Stimulated activated naive CD8-positive, alpha-beta T cell treated with anti-CD3 and anti-CD28 coated beads, Interleukin-15, amount 100 ng/mL, for 72 hours (primary cell): Measurements from ENCODE around the gene EMC9.

Source experiments
- ATAC-seq: fragments of 150-1000 bp; cut with Tn5 transposase; 2 replicates; pipeline ENCODE4 v1.10.0; 2021; ENCODE audit warnings: mild to moderate bottlenecking, moderate library complexity
- DNase-seq, 2 donors: peaks; one replicate each; pipeline ENCODE4 v3.0.0; 2021 to 2022
- H3K27ac Mint-ChIP-seq, 2 donors: one replicate each; pipeline ENCODE4 v1.8.0; 2022; ENCODE audit warnings: mild to moderate bottlenecking in 2 of 2, mixed read lengths in 2 of 2, moderate library complexity in 2 of 2
- H3K27me3 Mint-ChIP-seq: one replicate; pipeline ENCODE4 v1.8.0; 2022; ENCODE audit warnings: mixed read lengths
- H3K4me1 Mint-ChIP-seq: one replicate; pipeline ENCODE4 v1.8.0; 2022; ENCODE audit warnings: mild to moderate bottlenecking, mixed read lengths
- H3K4me3 Mint-ChIP-seq, 2 donors: one replicate each; pipeline ENCODE4 v1.8.0; 2022; ENCODE audit warnings: mild to moderate bottlenecking in 2 of 2, mixed read lengths in 2 of 2, moderate library complexity in 1 of 2
- H3K9me3 Mint-ChIP-seq, 2 donors: one replicate each; pipeline ENCODE4 v1.8.0; 2022; ENCODE audit warnings: mixed read lengths in 2 of 2

Gene EMC9

GRCh38 chr14:24141097-24141880, at the start of gene EMC9:
EMC9 (minus strand) TSS chr14:24141591; CDS start chr14:24141304, 287 bp downstream.
- peak; percentile 98 to 100 for DNase-seq
- H3K4me1 Mint-ChIP-seq, result peaks cover 80% of the 10 kb centered on the region
- H3K9me3 Mint-ChIP-seq, result no peaks in the 10 kb centered on the region
- peak within 1 kb of the TSS; percentile 81 to 94 for H3K27ac Mint-ChIP-seq
- no peaks in the 10 kb centered on the region for H3K27me3 Mint-ChIP-seq
- peak within 1 kb of the TSS; percentile 96 for H3K4me3 Mint-ChIP-seq
- peak; percentile 89 for ATAC-seq

GRCh38 chr14:24190416-24190815, 49.0 kb upstream of the EMC9 start:
- Mint-ChIP-seq H3K4me1 (peaks cover 72% of the 10 kb centered on the region), H3K9me3 (no peaks in the 10 kb centered on the region), H3K4me3 (no peak overlapping the region), H3K27me3 (no peaks in the 10 kb centered on the region), H3K27ac (peak overlapping the region in 1 of 2 donors; percentile 79)
- ATAC-seq, result no peak
- DNase-seq, result no peak

GRCh38 chr14:24189460-24189859, 48.1 kb upstream of the EMC9 start:
- no peaks in the 10 kb centered on the region for H3K27me3 Mint-ChIP-seq

GRCh38 chr14:24189059-24189375, 47.6 kb upstream of the EMC9 start:
- Mint-ChIP-seq H3K27me3 (no peaks in the 10 kb centered on the region), H3K4me3 (peak overlapping the region; percentile 88 to 97), H3K9me3 (no peaks in the 10 kb centered on the region), H3K27ac (peak overlapping the region; percentile 45 to 93), H3K4me1 (peaks cover 64% of the 10 kb centered on the region)
- DNase-seq (no peak), ATAC-seq (no peak)

More at GRCh38 chr14:24189460-24189859, 48.1 kb upstream of the EMC9 start:
- Mint-ChIP-seq H3K9me3 (no peaks in the 10 kb centered on the region), H3K4me3 (peak overlapping the region in 1 of 2 donors; percentile 88), H3K27ac (peak overlapping the region in 1 of 2 donors; percentile 45), H3K4me1 (peaks cover 69% of the 10 kb centered on the region)
- DNase-seq, result no peak
- no peak for ATAC-seq

GRCh38 chr14:24188251-24189058, 47.1 kb upstream of the EMC9 start, which contains the start of gene IPO4:
IPO4 (minus strand) TSS chr14:24188816; CDS start chr14:24188787, 29 bp downstream.
- H3K4me3 Mint-ChIP-seq, result peak within 1 kb of the TSS; percentile 88 to 97
- ATAC-seq, result peak; percentile 97
- H3K27me3 Mint-ChIP-seq, result no peaks in the 10 kb centered on the region
- DNase-seq, result peak; percentile 90 to 95
- H3K4me1 Mint-ChIP-seq, result peaks cover 62% of the 10 kb centered on the region
- no peaks in the 10 kb centered on the region for H3K9me3 Mint-ChIP-seq
- peak within 1 kb of the TSS; percentile 45 to 93 for H3K27ac Mint-ChIP-seq

- Mint-ChIP-seq H3K27ac (peak overlapping the region in 1 of 2 donors; percentile 45), H3K9me3 (no peaks in the 10 kb centered on the region), H3K27me3 (no peaks in the 10 kb centered on the region), H3K4me1 (peaks cover 64% of the 10 kb centered on the region), H3K4me3 (peak overlapping the region; percentile 88 to 97)
- DNase-seq (no peak), ATAC-seq (no peak)
These were observed 46.1 kb upstream of the EMC9 start for GRCh38 chr14:24187539-24187915.

- H3K27ac Mint-ChIP-seq, result peak overlapping the region in 1 of 2 donors; percentile 65
- no peaks in the 10 kb centered on the region for H3K27me3 Mint-ChIP-seq
- ATAC-seq (no peak), DNase-seq (no peak)
- H3K4me1 Mint-ChIP-seq, result peaks cover 64% of the 10 kb centered on the region
- H3K9me3 Mint-ChIP-seq, result no peaks in the 10 kb centered on the region
- H3K4me3 Mint-ChIP-seq, result peak overlapping the region; percentile 68 to 97
These were observed 45.6 kb upstream of the EMC9 start for GRCh38 chr14:24186831-24187538.

GRCh38 chr14:24185741-24186140, 44.4 kb upstream of the EMC9 start:
- Mint-ChIP-seq H3K4me3 (no peak overlapping the region), H3K27me3 (no peaks in the 10 kb centered on the region), H3K4me1 (peaks cover 63% of the 10 kb centered on the region), H3K9me3 (no peaks in the 10 kb centered on the region), H3K27ac (peak overlapping the region in 1 of 2 donors; percentile 5)
- ATAC-seq (no peak), DNase-seq (no peak)

- no peak for DNase-seq
- Mint-ChIP-seq H3K27ac (peak overlapping the region in 1 of 2 donors; percentile 87), H3K27me3 (no peaks in the 10 kb centered on the region), H3K9me3 (no peaks in the 10 kb centered on the region), H3K4me3 (no peak overlapping the region), H3K4me1 (peaks cover 58% of the 10 kb centered on the region)
- no peak for ATAC-seq
These were observed 43.6 kb upstream of the EMC9 start for GRCh38 chr14:24185026-24185425.

GRCh38 chr14:24184104-24184970, 42.9 kb upstream of the EMC9 start:
- no peak for DNase-seq
- no peak for ATAC-seq
- H3K9me3 Mint-ChIP-seq, result no peaks in the 10 kb centered on the region
- peak overlapping the region in 1 of 2 donors; percentile 87 for H3K27ac Mint-ChIP-seq
- H3K4me3 Mint-ChIP-seq, result no peak overlapping the region
- H3K27me3 Mint-ChIP-seq, result no peaks in the 10 kb centered on the region
- peaks cover 55% of the 10 kb centered on the region for H3K4me1 Mint-ChIP-seq

GRCh38 chr14:24183014-24183481, 41.7 kb upstream of the EMC9 start:
- DNase-seq (no peak), ATAC-seq (no peak)
- Mint-ChIP-seq H3K4me3 (no peak overlapping the region), H3K9me3 (no peaks in the 10 kb centered on the region), H3K27me3 (no peaks in the 10 kb centered on the region), H3K4me1 (peaks cover 47% of the 10 kb centered on the region), H3K27ac (no peak overlapping the region)

GRCh38 chr14:24182110-24182882, 40.9 kb upstream of the EMC9 start:
- no peak overlapping the region for H3K4me3 Mint-ChIP-seq
- ATAC-seq (no peak), DNase-seq (no peak)
- no peaks in the 10 kb centered on the region for H3K9me3 Mint-ChIP-seq
- peak overlapping the region; percentile 57 to 93 for H3K27ac Mint-ChIP-seq
- H3K27me3 Mint-ChIP-seq, result no peaks in the 10 kb centered on the region
- peaks cover 39% of the 10 kb centered on the region for H3K4me1 Mint-ChIP-seq

- Mint-ChIP-seq H3K27ac (peak overlapping the region in 1 of 2 donors; percentile 93), H3K27me3 (no peaks in the 10 kb centered on the region), H3K4me1 (peaks cover 33% of the 10 kb centered on the region), H3K4me3 (no peak overlapping the region), H3K9me3 (no peaks in the 10 kb centered on the region)
- no peak for ATAC-seq
- no peak for DNase-seq
These were observed 40.1 kb upstream of the EMC9 start for GRCh38 chr14:24181371-24182077.
